ENCODE data around the gene SLC6A18.
"Not testable (repeated sequence)": the region's sequence is repeated elsewhere in the genome, so short reads cannot be mapped to it uniquely, and the experiment has no call there.

The SLC6A18 gene

GRCh38 chr5:1280177-1281037, 55.2 kb downstream of the SLC6A18 start:
- no peak overlapping the region for H3K4me3 ChIP-seq (ENCODE audit: low read depth, low read length)
- DNase-seq (ENCODE audit: low read depth), result no peak
- TF ChIP-seq, protein P1, sequence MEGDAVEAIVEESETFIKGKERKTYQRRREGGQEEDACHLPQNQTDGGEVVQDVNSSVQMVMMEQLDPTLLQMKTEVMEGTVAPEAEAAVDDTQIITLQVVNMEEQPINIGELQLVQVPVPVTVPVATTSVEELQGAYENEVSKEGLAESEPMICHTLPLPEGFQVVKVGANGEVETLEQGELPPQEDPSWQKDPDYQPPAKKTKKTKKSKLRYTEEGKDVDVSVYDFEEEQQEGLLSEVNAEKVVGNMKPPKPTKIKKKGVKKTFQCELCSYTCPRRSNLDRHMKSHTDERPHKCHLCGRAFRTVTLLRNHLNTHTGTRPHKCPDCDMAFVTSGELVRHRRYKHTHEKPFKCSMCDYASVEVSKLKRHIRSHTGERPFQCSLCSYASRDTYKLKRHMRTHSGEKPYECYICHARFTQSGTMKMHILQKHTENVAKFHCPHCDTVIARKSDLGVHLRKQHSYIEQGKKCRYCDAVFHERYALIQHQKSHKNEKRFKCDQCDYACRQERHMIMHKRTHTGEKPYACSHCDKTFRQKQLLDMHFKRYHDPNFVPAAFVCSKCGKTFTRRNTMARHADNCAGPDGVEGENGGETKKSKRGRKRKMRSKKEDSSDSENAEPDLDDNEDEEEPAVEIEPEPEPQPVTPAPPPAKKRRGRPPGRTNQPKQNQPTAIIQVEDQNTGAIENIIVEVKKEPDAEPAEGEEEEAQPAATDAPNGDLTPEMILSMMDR (conservative IDR thresholded peaks at IDR 0.05; ENCODE audit: low read depth, low read length), result no peak

- no peak overlapping the region for H3K4me3 ChIP-seq (ENCODE audit: low read depth, low read length)
- no peak for DNase-seq (ENCODE audit: low read depth)
- TF ChIP-seq, protein P1 (conservative IDR thresholded peaks at IDR 0.05; ENCODE audit: low read depth, low read length), result no peak
Measured at GRCh38 chr5:1281038-1281882, 56.1 kb downstream of the SLC6A18 start.

- TF ChIP-seq, protein P1 (conservative IDR thresholded peaks at IDR 0.05; ENCODE audit: low read depth, low read length), result no peak
- no peak for DNase-seq (ENCODE audit: low read depth)
- no peak overlapping the region for H3K4me3 ChIP-seq (ENCODE audit: low read depth, low read length)
Measured at GRCh38 chr5:1282131-1282992, 57.2 kb downstream of the SLC6A18 start.

DNA sequence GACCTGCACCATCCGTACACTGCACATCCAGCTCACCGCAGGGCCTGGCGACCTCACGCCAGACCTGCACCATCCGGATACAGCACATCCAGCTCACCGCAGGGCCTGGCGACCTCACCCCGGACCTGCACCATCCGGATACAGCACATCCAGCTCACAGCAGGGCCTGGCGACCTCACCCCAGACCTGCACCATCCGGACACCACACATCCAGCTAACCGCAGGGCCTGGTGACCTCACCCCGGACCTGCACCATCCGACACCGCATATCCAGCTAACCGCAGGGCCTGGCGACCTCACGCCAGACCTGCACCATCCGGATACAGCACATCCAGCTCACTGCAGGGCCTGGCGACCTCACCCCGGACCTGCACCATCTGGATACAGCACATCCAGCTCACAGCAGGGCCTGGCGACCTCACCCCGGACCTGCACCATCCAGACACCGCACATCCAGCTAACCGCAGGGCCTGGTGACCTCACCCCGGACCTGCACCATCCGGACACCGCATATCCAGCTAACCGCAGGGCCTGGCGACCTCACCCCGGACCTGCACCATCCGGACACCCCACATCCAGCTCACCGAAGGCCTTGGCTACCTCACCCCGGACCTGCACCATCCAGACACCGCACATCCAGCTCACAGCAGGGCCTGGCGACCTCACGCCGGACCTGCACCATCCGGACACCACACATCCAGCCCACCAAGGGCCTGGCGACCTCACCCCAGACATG, 58.0 kb downstream of the SLC6A18 start:
- not testable (repeated sequence) for H3K4me3 ChIP-seq (ENCODE audit: low read depth, low read length); DNase-seq (ENCODE audit: low read depth)

DNA sequence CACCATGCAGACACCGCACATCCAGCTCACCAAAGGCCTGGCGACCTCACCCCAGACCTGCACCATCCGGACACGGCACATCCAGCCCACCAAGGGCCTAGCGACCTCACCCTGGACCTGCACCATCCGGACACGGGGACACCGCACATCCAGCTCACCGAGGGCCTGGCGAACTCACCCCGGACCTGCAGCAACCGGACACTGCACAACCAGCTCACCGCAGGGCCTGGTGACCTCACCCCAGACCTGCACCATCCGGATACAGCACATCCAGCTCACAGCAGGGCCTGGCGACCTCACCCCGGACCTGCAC, 58.5 kb downstream of the SLC6A18 start:
- DNase-seq (ENCODE audit: low read depth), result not testable (repeated sequence)

DNA sequence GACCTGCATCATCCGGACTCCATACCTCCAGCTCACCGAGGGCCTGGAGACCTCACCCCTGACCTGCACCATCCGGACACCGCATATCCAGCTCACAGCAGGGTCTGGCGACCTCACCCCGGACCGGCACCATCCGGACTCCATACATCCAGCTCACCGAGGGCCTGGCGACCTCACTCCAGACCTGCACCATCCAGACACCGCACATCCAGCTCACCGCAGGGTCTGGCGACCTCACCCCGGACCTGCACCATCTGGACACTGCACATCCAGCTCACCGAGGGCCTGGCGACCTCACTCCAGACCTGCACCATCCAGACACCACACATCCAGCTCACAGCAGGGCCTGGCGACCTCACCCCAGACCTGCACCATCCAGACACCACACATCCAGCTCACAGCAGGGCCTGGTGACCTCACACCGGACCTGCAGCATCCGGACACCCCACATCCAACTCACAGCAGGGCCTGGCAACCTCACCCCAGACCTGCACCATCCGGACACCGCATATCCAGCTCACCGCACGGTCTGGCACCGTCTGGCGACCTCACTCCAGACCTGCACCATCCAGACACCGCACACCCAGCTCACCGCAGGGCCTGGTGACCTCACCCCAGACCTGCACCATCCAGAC, 59.3 kb downstream of the SLC6A18 start:
- not testable (repeated sequence) for DNase-seq (ENCODE audit: low read depth); H3K4me3 ChIP-seq (ENCODE audit: low read depth, low read length)

More for the DNA sequence above, 58.5 kb downstream of the SLC6A18 start:
- not testable (repeated sequence) for H3K4me3 ChIP-seq (ENCODE audit: low read depth, low read length)

- H3K4me3 ChIP-seq (ENCODE audit: low read depth, low read length), result no peak overlapping the region
- DNase-seq (ENCODE audit: low read depth), result no peak
- TF ChIP-seq, protein P1 (conservative IDR thresholded peaks at IDR 0.05; ENCODE audit: low read depth, low read length), result no peak
Measured at GRCh38 chr5:1285141-1285540, 60.0 kb downstream of the SLC6A18 start.

All from choroid plexus epithelial cell (primary cell).